ENCODE data around the gene IFNAR1. TPM values are rescaled to one million over a fixed set of nuclear protein-coding genes. Genes with fewer than 3 reads are reported as not detected.

Gene IFNAR1
- total and polyA plus RNA-seq, 9 of the 15 experiments (the other 6 are each of a cell fraction or from before 2014, with no cell fraction given): 8.6 to 31.8 (median 14.8) TPM

GRCh38 chr21:33305938-33306337 is 18.8 kb upstream of the IFNAR1 start:
- DNase-seq (ENCODE audit: extremely low read depth in 1 of 4, low spot score in 3 of 4) (no peak), FAIRE-seq (no peak), ATAC-seq (no peak)
- Histone ChIP-seq H4K20me1 (replicated peaks; ENCODE audit: control insufficient read depth, insufficient read depth, low read length) (no peaks in the 10 kb centered on the region), H3K27ac (ENCODE audit: extremely low read depth, low read depth, low read length) (no peak overlapping the region), H2AFZ (ENCODE audit: low read depth, low read length) (no peak overlapping the region), H3K27me3 (ENCODE audit: control insufficient read depth in 2 of 2, insufficient read depth in 2 of 2, low read length in 2 of 2) (no peaks in the 10 kb centered on the region), H3K79me2 (ENCODE audit: control insufficient read depth, insufficient read depth, low read length) (no peaks in the 10 kb centered on the region), H3K9me3 (replicated peaks; ENCODE audit: control insufficient read depth, insufficient read depth, low read depth, low read length) (no peaks in the 10 kb centered on the region), H3K9ac (ENCODE audit: insufficient read depth in 1 of 2, low read depth in 2 of 2, low read length in 2 of 2) (no peak overlapping the region), H3K36me3 (ENCODE audit: control insufficient read depth, insufficient read depth, low read length) (no peaks in the 10 kb centered on the region), H3K4me1 (replicated peaks in 1 of 2; ENCODE audit: control insufficient read depth in 2 of 2, insufficient read depth in 2 of 2, low read length in 2 of 2) (peaks cover 14 to 36% of the 10 kb centered on the region in 2 experiments), H3K4me3 (no peak overlapping the region), H3K4me2 (ENCODE audit: insufficient read depth, low read length) (no peak overlapping the region), H3K9me1 (ENCODE audit: control insufficient read depth, insufficient read depth, low read length) (no peaks in the 10 kb centered on the region)
- POLR2A ChIA-PET: interaction anchor here (1.1 kb wide), 1 partner anchor 175 kb away, joined by 3 read pairs; no protein-coding TSS in a partner anchor
- WGBS (ENCODE audit: insufficient coverage, low coverage, missing lambda C conversion rate): 60% methylated on average over 2 of the region's 2 CpGs
- no peak for TF ChIP-seq PYGO2 (tag; IDR thresholded peaks at IDR 0.05)
- no peak for TF ChIP-seq RBBP5 (IDR thresholded peaks at IDR 0.05; ENCODE audit: borderline replicate concordance, insufficient read depth, low read length, poor library complexity, severe bottlenecking)
- TF ChIP-seq HMG20B (CRISPR knock-in tag; IDR thresholded peaks at IDR 0.05): no peak
- TF ChIP-seq FOXJ3 (CRISPR knock-in tag; IDR thresholded peaks at IDR 0.05): no peak
- no peak for TF ChIP-seq CREB3 (tag; conservative IDR thresholded peaks at IDR 0.05; ENCODE audit: low read depth)
- TF ChIP-seq RBM34 (IDR thresholded peaks at IDR 0.05; ENCODE audit: borderline replicate concordance, insufficient read depth, low read length): no peak
- TF ChIP-seq MEIS2 (IDR thresholded peaks at IDR 0.05; ENCODE audit: partially characterized antibody): no peak
- TF ChIP-seq PCBP2 (IDR thresholded peaks at IDR 0.05; ENCODE audit: low read depth, low read length, poor library complexity, severe bottlenecking): no peak
- in situ Hi-C loops (cut with MboI) (no loop called here), intact Hi-C loops (cut with micrococcal nuclease) (no loop called here)
- CTCF ChIA-PET (ENCODE audit: low intra/inter-chr PET ratio): no interaction called here
- BruUV-seq (replicated peaks): no TSS peak
